ENCODE data around the gene AOPEP.

Gene AOPEP

DNA sequence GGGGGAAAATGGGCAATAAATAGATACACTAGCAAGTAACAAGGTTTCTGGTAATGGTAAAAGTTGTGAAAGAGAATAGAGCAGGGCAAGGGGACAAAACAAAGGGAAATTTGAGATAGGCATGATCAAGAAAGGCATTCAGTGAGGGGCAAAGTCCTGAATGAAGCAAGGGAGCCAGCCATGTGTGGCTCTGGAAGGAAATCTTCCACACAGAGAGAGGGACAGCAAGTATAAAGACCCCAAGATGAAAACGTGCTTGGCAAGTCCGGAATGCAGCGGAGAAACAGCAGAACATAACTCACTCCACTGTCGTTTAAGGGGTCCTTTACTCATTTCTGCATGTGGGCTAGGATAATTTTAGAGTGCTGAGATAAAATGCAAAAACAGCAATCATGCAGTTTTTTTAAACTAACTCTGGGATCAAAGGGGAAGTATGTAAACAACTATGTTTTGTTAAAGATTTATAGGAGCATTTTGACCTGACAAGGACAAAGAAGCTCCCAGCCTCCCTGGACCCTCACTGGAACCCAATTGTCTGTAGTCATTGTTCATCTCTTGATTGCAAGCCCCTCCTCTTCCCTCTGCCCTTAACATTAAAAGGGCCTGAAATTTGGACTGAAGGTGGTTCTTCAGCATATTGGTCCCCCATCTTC, 22.9 kb upstream of the AOPEP start:
- Histone ChIP-seq H3K36me3 (replicated peaks; ENCODE audit: insufficient read depth, low read length) (no peaks in the 10 kb centered on the region), H3K4me3 (ENCODE audit: low read length) (no peak overlapping the region), H3K27me3 (replicated peaks; ENCODE audit: insufficient read depth, low read length) (no peaks in the 10 kb centered on the region), H2AFZ (ENCODE audit: low read length) (no peak overlapping the region), H4K20me1 (ENCODE audit: insufficient read depth, low read length) (no peaks in the 10 kb centered on the region), H3K27ac (ENCODE audit: low read length) (no peak overlapping the region), H3K79me2 (ENCODE audit: low read length) (no peaks in the 10 kb centered on the region), H3F3A (ENCODE audit: insufficient read depth, low read length) (no peaks in the 10 kb centered on the region), H3K4me2 (ENCODE audit: low read depth, low read length) (no peak overlapping the region), H3K9ac (ENCODE audit: low read length) (no peak overlapping the region), H3K9me3 (replicated peaks; ENCODE audit: insufficient read depth, low read length) (no peaks in the 10 kb centered on the region), H3K4me1 (ENCODE audit: low read length) (no peaks in the 10 kb centered on the region), H3K9me2 (replicated peaks; ENCODE audit: insufficient read depth, low read length) (no peaks in the 10 kb centered on the region)
- no peak for DNase-seq
- TF ChIP-seq EZH2 (optimal IDR thresholded peaks at IDR 0.05; ENCODE audit: low read depth, low read length) (no peak), EZH2phosphoT487 (IDR thresholded peaks at IDR 0.05; ENCODE audit: low read length) (no peak)
- TF ChIP-seq, protein P1, sequence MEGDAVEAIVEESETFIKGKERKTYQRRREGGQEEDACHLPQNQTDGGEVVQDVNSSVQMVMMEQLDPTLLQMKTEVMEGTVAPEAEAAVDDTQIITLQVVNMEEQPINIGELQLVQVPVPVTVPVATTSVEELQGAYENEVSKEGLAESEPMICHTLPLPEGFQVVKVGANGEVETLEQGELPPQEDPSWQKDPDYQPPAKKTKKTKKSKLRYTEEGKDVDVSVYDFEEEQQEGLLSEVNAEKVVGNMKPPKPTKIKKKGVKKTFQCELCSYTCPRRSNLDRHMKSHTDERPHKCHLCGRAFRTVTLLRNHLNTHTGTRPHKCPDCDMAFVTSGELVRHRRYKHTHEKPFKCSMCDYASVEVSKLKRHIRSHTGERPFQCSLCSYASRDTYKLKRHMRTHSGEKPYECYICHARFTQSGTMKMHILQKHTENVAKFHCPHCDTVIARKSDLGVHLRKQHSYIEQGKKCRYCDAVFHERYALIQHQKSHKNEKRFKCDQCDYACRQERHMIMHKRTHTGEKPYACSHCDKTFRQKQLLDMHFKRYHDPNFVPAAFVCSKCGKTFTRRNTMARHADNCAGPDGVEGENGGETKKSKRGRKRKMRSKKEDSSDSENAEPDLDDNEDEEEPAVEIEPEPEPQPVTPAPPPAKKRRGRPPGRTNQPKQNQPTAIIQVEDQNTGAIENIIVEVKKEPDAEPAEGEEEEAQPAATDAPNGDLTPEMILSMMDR (IDR thresholded peaks at IDR 0.05; ENCODE audit: low read length), result no peak

DNA sequence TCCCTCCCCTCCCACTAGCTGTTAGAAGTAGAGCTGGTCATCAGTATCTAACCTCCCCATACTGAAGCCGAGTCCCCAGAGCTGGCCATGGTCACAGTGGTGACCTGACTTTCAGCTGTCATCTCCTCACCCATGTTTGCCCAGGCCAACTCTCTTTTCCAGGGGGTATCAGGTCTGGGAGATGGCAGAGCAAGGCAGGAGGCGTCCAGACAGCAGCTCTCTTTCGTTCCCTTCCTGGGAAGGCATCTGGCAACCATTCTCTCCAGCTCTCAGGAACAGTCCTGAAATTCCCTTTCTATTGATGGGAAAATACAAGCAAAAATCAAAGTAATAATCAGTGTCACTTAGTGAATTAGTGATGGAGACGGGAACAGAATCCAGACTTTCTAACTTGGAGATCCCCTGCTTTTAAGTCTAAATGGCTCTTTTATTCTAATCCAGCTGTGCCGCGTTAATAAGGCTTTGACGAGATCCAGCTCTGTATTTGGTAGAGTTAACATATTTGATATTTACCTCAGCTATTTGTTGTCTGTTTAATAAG, 21.3 kb upstream of the AOPEP start:
- Histone ChIP-seq H3K27me3 (replicated peaks; ENCODE audit: insufficient read depth, low read length) (no peaks in the 10 kb centered on the region), H4K20me1 (ENCODE audit: insufficient read depth, low read length) (no peaks in the 10 kb centered on the region), H3K4me2 (ENCODE audit: low read depth, low read length) (no peak overlapping the region), H3K27ac (ENCODE audit: low read length) (no peak overlapping the region), H3K79me2 (ENCODE audit: low read length) (no peaks in the 10 kb centered on the region), H3K4me1 (ENCODE audit: low read length) (no peaks in the 10 kb centered on the region), H3K36me3 (replicated peaks; ENCODE audit: insufficient read depth, low read length) (no peaks in the 10 kb centered on the region), H3F3A (ENCODE audit: insufficient read depth, low read length) (no peaks in the 10 kb centered on the region), H2AFZ (ENCODE audit: low read length) (no peak overlapping the region), H3K9me3 (replicated peaks; ENCODE audit: insufficient read depth, low read length) (no peaks in the 10 kb centered on the region), H3K9me2 (replicated peaks; ENCODE audit: insufficient read depth, low read length) (no peaks in the 10 kb centered on the region), H3K9ac (ENCODE audit: low read length) (no peak overlapping the region), H3K4me3 (ENCODE audit: low read length) (no peak overlapping the region)
- TF ChIP-seq EZH2 (optimal IDR thresholded peaks at IDR 0.05; ENCODE audit: low read depth, low read length) (no peak), EZH2phosphoT487 (IDR thresholded peaks at IDR 0.05; ENCODE audit: low read length) (no peak)
- TF ChIP-seq, protein P1 (IDR thresholded peaks at IDR 0.05; ENCODE audit: low read length), result no peak
- DNase-seq, result no peak

DNA sequence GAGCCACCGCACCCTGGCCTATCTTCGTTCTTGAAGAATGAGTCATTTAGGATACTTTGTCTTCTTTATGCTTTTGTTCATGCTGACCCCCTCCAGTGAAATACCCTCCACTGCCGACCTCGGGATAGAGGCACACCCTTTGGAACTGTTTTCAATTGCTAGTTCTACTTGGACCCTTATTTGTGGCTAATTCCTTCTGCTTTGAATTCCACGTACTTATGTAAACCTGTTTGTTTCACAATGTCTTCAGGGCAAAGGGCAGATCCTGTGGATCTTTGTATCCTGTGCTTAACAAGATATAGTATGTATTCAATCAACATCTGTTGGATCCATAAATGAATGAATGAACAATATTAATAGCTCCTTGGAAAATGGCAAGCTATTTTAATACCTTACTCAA, 19.6 kb upstream of the AOPEP start:
- no peak overlapping the region for H3K9ac ChIP-seq (ENCODE audit: low read length)

More for the DNA sequence above, 19.6 kb upstream of the AOPEP start:
- Histone ChIP-seq H3K36me3 (replicated peaks; ENCODE audit: insufficient read depth, low read length) (no peaks in the 10 kb centered on the region), H3K4me3 (ENCODE audit: low read length) (no peak overlapping the region), H3K27me3 (replicated peaks; ENCODE audit: insufficient read depth, low read length) (no peaks in the 10 kb centered on the region), H2AFZ (ENCODE audit: low read length) (no peak overlapping the region), H3K9me2 (replicated peaks; ENCODE audit: insufficient read depth, low read length) (no peaks in the 10 kb centered on the region), H3K27ac (ENCODE audit: low read length) (no peak overlapping the region), H4K20me1 (ENCODE audit: insufficient read depth, low read length) (no peaks in the 10 kb centered on the region), H3K79me2 (ENCODE audit: low read length) (no peaks in the 10 kb centered on the region), H3K4me1 (ENCODE audit: low read length) (no peaks in the 10 kb centered on the region), H3K4me2 (ENCODE audit: low read depth, low read length) (no peak overlapping the region), H3K9me3 (replicated peaks; ENCODE audit: insufficient read depth, low read length) (no peaks in the 10 kb centered on the region), H3F3A (ENCODE audit: insufficient read depth, low read length) (no peaks in the 10 kb centered on the region)
- no peak for DNase-seq
- no peak for TF ChIP-seq EZH2 (optimal IDR thresholded peaks at IDR 0.05; ENCODE audit: low read depth, low read length)
- no peak for TF ChIP-seq EZH2phosphoT487 (IDR thresholded peaks at IDR 0.05; ENCODE audit: low read length)
- TF ChIP-seq, protein P1 (IDR thresholded peaks at IDR 0.05; ENCODE audit: low read length), result no peak

Data from MM.1S (cell line).